Lung (tissue), 12 donors: ENCODE data around the gene PEX5L. TPM values are rescaled to one million over a fixed set of nuclear protein-coding genes. Genes with fewer than 3 reads are reported as not detected.

Experiments
- ATAC-seq: fragments of 200-7000 bp; cut with Tn5 transposase; one replicate; pipeline ENCODE4 v1.9.1; 2020; ENCODE audit warnings: moderate number of reproducible peaks; ENCODE audit not compliant: insufficient read depth, low FRiP score
- DNase-seq, 3 donors: peaks; one replicate each; pipeline ENCODE4 v3.0.0-alpha.2; 2013 to 2017
- H3K27ac ChIP-seq, 2 donors: one replicate each; pipeline ENCODE4 v1.5.1; 2013; ENCODE audit warnings: mild to moderate bottlenecking in 2 of 2, moderate library complexity in 2 of 2, control low read depth in 1 of 2, inconsistent platforms in 1 of 2, low read depth in 1 of 2, low read length in 1 of 2
- H3K27me3 ChIP-seq, 3 donors: one replicate each; pipeline ENCODE4 v1.5.1; 2013; ENCODE audit warnings: low read length in 2 of 3; ENCODE audit not compliant: control insufficient read depth in 3 of 3, insufficient read depth in 3 of 3
- H3K36me3 ChIP-seq, 4 donors: one replicate each; pipeline ENCODE4 v1.5.1; 2013; ENCODE audit warnings: low read length in 4 of 4, mild to moderate bottlenecking in 1 of 4, moderate library complexity in 1 of 4; ENCODE audit not compliant: control insufficient read depth in 4 of 4, insufficient read depth in 4 of 4
- H3K4me1 ChIP-seq, 5 donors: one replicate each; pipeline ENCODE4 v1.5.1; 2013; ENCODE audit warnings: low read length in 5 of 5, mild to moderate bottlenecking in 2 of 5, moderate library complexity in 1 of 5; ENCODE audit not compliant: control insufficient read depth in 5 of 5, insufficient read depth in 5 of 5
- H3K4me3 ChIP-seq: one replicate; pipeline ENCODE4 v1.5.1; 2013; ENCODE audit warnings: mild to moderate bottlenecking, control low read depth, moderate library complexity
- H3K9ac ChIP-seq, 2 donors: one replicate each; pipeline ENCODE4 v1.5.1; 2013; ENCODE audit warnings: low read length in 2 of 2, control low read depth in 1 of 2; ENCODE audit not compliant: insufficient read depth in 1 of 2
- H3K9me3 ChIP-seq, 4 donors: one replicate each; pipeline ENCODE4 v1.5.1; 2013; ENCODE audit warnings: low read length in 3 of 4, mild to moderate bottlenecking in 1 of 4, moderate library complexity in 1 of 4; ENCODE audit not compliant: control insufficient read depth in 4 of 4, insufficient read depth in 3 of 4
- CTCF ChIP-seq: IDR thresholded peaks from 2 replicates; pipeline ENCODE4 v1.5.1; 2012; ENCODE audit warnings: mild to moderate bottlenecking; ENCODE audit errors: control extremely low read depth, extremely low read depth
- WGBS, 2 donors: extraction: QIAGEN DNeasy Blood & Tissue Kit; methylation state at CpG; one replicate each; pipeline ENCODE4 v1.1.7; 2013; 5-methylcytosine and 5-hydroxymethylcytosine counted together
- polyA plus RNA-seq, 2 donors: library from polyadenylated mRNA; stranded (reverse); fragments of 200-250 nt; gene quantifications; one replicate each; pipeline ENCODE4 v1.2.1, GENCODE V29; 2013
- total RNA-seq, 2 donors: library from RNA; depleted of rRNA in 1 of 2; stranded (reverse); fragments of >200 nt in 1 of 2; gene quantifications; one replicate each; pipeline ENCODE4 v1.2.1, GENCODE V29; 2014 to 2021
- donor health status: control.
- donor health status: control.
- donor health status: Bipolar disorder and iron deficiency.
- donor health status: healthy.
- donor health status: DM: yes; HTN: yes; CAD: no.

PEX5L gene
- total and polyA plus RNA-seq, 4 donors = 0.02 to 0.80 (median 0.09) TPM

GRCh38 chr3:179797192-179797591 lies 239.5 kb downstream of the PEX5L start:
- ATAC-seq (no peak), DNase-seq (no peak)
- 74 to 83% methylated on average over 1 of the region's 1 CpG for WGBS, 2 donors

GRCh38 chr3:179796421-179796820 lies 240.3 kb downstream of the PEX5L start:
- no peaks in the 10 kb centered on the region for H3K9me3 ChIP-seq
- no peak overlapping the region for H3K9ac ChIP-seq
- no peak overlapping the region for H3K4me3 ChIP-seq
- no peak overlapping the region for H3K27ac ChIP-seq
- 73 to 87% methylated on average over 4 of the region's 4 CpGs for WGBS, 2 donors
- H3K36me3 ChIP-seq = no peaks in the 10 kb centered on the region
- ATAC-seq (no peak), DNase-seq (no peak)
- peaks cover 0 to 4% (median 0%) of the 10 kb centered on the region in 5 donors for H3K4me1 ChIP-seq
- no peaks in the 10 kb centered on the region for H3K27me3 ChIP-seq
- no peak for TF ChIP-seq CTCF

More at GRCh38 chr3:179797192-179797591, 239.5 kb downstream of the PEX5L start:
- Histone ChIP-seq H3K4me1 (peaks cover 0 to 4% (median 0%) of the 10 kb centered on the region in 5 donors), H3K9me3 (no peaks in the 10 kb centered on the region), H3K36me3 (no peaks in the 10 kb centered on the region), H3K27ac (no peak overlapping the region), H3K27me3 (no peaks in the 10 kb centered on the region), H3K9ac (no peak overlapping the region), H3K4me3 (no peak overlapping the region)
- TF ChIP-seq CTCF = no peak

GRCh38 chr3:179794355-179794754 lies 242.4 kb downstream of the PEX5L start:
- no peak for ATAC-seq
- no peak for TF ChIP-seq CTCF
- 63 to 64% methylated on average over 4 of the region's 4 CpGs for WGBS, 2 donors
- H3K27ac ChIP-seq = no peak overlapping the region
- peaks cover 0 to 2% (median 0%) of the 10 kb centered on the region in 4 donors for H3K36me3 ChIP-seq
- H3K4me3 ChIP-seq = no peak overlapping the region
- peaks cover 0 to 4% (median 0%) of the 10 kb centered on the region in 5 donors for H3K4me1 ChIP-seq
- DNase-seq = no peak
- no peak overlapping the region for H3K9ac ChIP-seq
- H3K9me3 ChIP-seq = no peaks in the 10 kb centered on the region
- H3K27me3 ChIP-seq = no peaks in the 10 kb centered on the region

GRCh38 chr3:179791793-179792192 lies 244.9 kb downstream of the PEX5L start:
- no peak for TF ChIP-seq CTCF
- Histone ChIP-seq H3K4me3 (no peak overlapping the region), H3K9ac (no peak overlapping the region), H3K27me3 (no peaks in the 10 kb centered on the region), H3K4me1 (peaks cover 0 to 4% (median 0%) of the 10 kb centered on the region in 5 donors), H3K36me3 (peaks cover 0 to 3% (median 0%) of the 10 kb centered on the region in 4 donors), H3K9me3 (no peaks in the 10 kb centered on the region), H3K27ac (no peak overlapping the region)
- no peak for DNase-seq
- no peak for ATAC-seq
- WGBS, 2 donors = 94 to 98% methylated on average over 3 of the region's 3 CpGs
